ENCODE results near the gene SGO2.

DNA sequence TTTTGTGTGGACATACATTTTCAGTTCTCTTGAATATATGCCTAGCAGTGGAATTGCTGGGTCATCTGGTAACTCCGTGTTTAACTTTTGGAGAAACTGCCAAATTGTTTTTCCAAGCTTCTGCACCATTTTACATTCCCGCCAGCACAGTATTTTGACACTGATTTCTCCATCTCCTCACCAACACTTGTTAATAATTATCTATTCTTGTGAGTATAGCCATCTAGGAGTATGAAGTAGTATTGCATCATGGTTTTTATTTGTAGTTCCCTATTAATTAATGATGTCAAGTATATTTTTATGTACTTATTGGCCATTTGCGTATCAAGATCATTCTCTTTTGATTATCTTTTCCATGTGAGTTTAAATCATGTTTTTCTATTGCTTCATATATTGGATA, 41.9 kb downstream of the SGO2 start:
- TF ChIP-seq FOS (IDR thresholded peaks at IDR 0.05; ENCODE audit: borderline replicate concordance, extremely low read depth, insufficient read length) (no peak), ZZZ3 (IDR thresholded peaks at IDR 0.05; ENCODE audit: control insufficient read depth, insufficient read length, low read depth) (no peak), ZSCAN29 (IDR thresholded peaks at IDR 0.05) (no peak)

Data from GM12878 (cell line).